ENCODE data around the gene TMPRSS9. TPM values are rescaled to one million over a fixed set of nuclear protein-coding genes. Genes with fewer than 3 reads are reported as not detected.
"Not testable (repeated sequence)": the region's sequence is repeated elsewhere in the genome, so short reads cannot be mapped to it uniquely, and the experiment has no call there.

The TMPRSS9 gene
- total and polyA plus RNA-seq, 10 donors: 0.70 to 4.3 (median 2.7) TPM

- DNase-seq: no peak
- intact Hi-C loops (cut with DNase I; ENCODE audit: low total_unique reads): loop anchor here (5.0 kb wide), 1 partner anchor 154 kb away; the partner anchor contains the start of genes PLEKHJ1 and SF3A2
- WGBS, 5 donors: 6 to 10% (median 9%) methylated on average over 10 of the region's 10 CpGs
- Histone ChIP-seq H3K9me3 (peaks cover 0 to 3% (median 0%) of the 10 kb centered on the region in 8 donors), H3K27ac (no peak overlapping the region), H3K36me3 (no peaks in the 10 kb centered on the region), H3K4me1 (peaks cover 0 to 36% (median 15%) of the 10 kb centered on the region in 6 donors), H3K4me3 (no peak overlapping the region), H3K27me3 (replicated peaks in 1 of 7) (no peaks in the 10 kb centered on the region)
- TF ChIP-seq CTCF (IDR thresholded peaks at IDR 0.05 in 8 of 11, conservative IDR thresholded peaks at IDR 0.05 in 3 of 11) (peak; percentile 61 to 90 (median 84)), POLR2A (IDR thresholded peaks at IDR 0.05) (no peak), POLR2AphosphoS5 (IDR thresholded peaks at IDR 0.05) (no peak)
Observed at GRCh38 chr19:2391118-2391725, 31.2 kb downstream of the TMPRSS9 start.

GRCh38 chr19:2392366-2392765 lies 32.3 kb downstream of the TMPRSS9 start:
- Histone ChIP-seq H3K27ac (no peak overlapping the region), H3K4me3 (no peak overlapping the region), H3K36me3 (no peaks in the 10 kb centered on the region), H3K4me1 (peaks cover 0 to 36% (median 15%) of the 10 kb centered on the region in 6 donors), H3K27me3 (replicated peaks in 1 of 7) (no peaks in the 10 kb centered on the region), H3K9me3 (peaks cover 0 to 3% (median 0%) of the 10 kb centered on the region in 8 donors)
- no peak for DNase-seq
- WGBS, 5 donors: 63 to 83% (median 67%) methylated on average over 7 of the region's 7 CpGs
- TF ChIP-seq CTCF (IDR thresholded peaks at IDR 0.05 in 8 of 11, conservative IDR thresholded peaks at IDR 0.05 in 3 of 11) (no peak), POLR2AphosphoS5 (IDR thresholded peaks at IDR 0.05) (no peak), POLR2A (IDR thresholded peaks at IDR 0.05) (no peak)
- intact Hi-C loops (cut with DNase I; ENCODE audit: low total_unique reads): loop anchor here (5.0 kb wide), 1 partner anchor 155 kb away; the partner anchor contains the start of genes PLEKHJ1 and SF3A2

GRCh38 chr19:2392899-2393298 lies 32.8 kb downstream of the TMPRSS9 start:
- intact Hi-C loops (cut with DNase I; ENCODE audit: low total_unique reads): loop anchor here (5.0 kb wide), 1 partner anchor 156 kb away; the partner anchor contains the start of genes PLEKHJ1 and SF3A2
- H3K4me1 ChIP-seq: peaks cover 0 to 36% (median 15%) of the 10 kb centered on the region in 6 donors
- H3K27ac ChIP-seq; H3K4me3 ChIP-seq; H3K36me3 ChIP-seq; DNase-seq; H3K9me3 ChIP-seq; H3K27me3 ChIP-seq (replicated peaks in 1 of 7): not testable (repeated sequence)
- whole genome bisulfite sequencing, 5 donors: 72 to 80% (median 76%) methylated on average over 8 of the region's 8 CpGs

GRCh38 chr19:2394054-2394441 lies 34.0 kb downstream of the TMPRSS9 start:
- Histone ChIP-seq H3K27ac (peak overlapping the region in 5 of 8 donors; percentile 25 to 79 (median 63)), H3K27me3 (replicated peaks in 1 of 7) (no peaks in the 10 kb centered on the region), H3K4me3 (peak overlapping the region in 4 of 8 donors; percentile 1 to 54 (median 16)), H3K9me3 (peaks cover 0 to 3% (median 0%) of the 10 kb centered on the region in 8 donors), H3K36me3 (no peaks in the 10 kb centered on the region), H3K4me1 (peaks cover 0 to 36% (median 15%) of the 10 kb centered on the region in 6 donors)
- no peak for TF ChIP-seq POLR2AphosphoS5 (IDR thresholded peaks at IDR 0.05)
- no peak for TF ChIP-seq POLR2A (IDR thresholded peaks at IDR 0.05)
- no peak for TF ChIP-seq CTCF (IDR thresholded peaks at IDR 0.05 in 8 of 11, conservative IDR thresholded peaks at IDR 0.05 in 3 of 11)
- DNase-seq: no peak
- intact Hi-C loops (cut with DNase I; ENCODE audit: low total_unique reads): loop anchor here (5.0 kb wide), 1 partner anchor 157 kb away; the partner anchor contains the start of genes PLEKHJ1 and SF3A2
- 33 to 58% (median 42%) methylated on average over 8 of the region's 8 CpGs for WGBS, 5 donors
